ENCODE data around the gene RAP2A. TPM values are rescaled to one million over a fixed set of nuclear protein-coding genes. Genes with fewer than 3 reads are reported as not detected.
A peak's percentile ranks its signal among the peaks of the same experiment; 100 is the strongest.

RAP2A gene
- total and polyA plus RNA-seq, 2 donors from 2014 or later = 7.4 to 25.5 TPM

DNA sequence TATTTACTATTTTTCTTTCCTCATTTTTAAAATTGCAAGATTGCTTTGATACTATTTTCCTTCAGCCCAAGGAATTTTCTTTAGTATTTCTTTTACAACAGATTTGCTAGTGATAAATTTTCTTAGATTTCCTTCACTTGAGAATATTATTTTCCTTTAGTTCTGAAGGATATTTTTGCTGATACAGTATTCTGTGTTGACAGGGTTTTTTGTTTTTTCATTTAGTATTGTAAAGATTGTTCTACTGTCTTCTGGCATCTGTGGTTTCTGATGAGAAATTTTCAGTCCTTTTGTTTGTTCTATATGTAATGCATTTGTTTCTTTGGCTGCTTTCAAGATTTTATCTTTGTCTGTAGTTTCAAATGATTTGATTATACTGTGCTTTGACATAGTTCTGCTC lies 20.7 kb downstream of the RAP2A start:
- TF ChIP-seq, protein P1, sequence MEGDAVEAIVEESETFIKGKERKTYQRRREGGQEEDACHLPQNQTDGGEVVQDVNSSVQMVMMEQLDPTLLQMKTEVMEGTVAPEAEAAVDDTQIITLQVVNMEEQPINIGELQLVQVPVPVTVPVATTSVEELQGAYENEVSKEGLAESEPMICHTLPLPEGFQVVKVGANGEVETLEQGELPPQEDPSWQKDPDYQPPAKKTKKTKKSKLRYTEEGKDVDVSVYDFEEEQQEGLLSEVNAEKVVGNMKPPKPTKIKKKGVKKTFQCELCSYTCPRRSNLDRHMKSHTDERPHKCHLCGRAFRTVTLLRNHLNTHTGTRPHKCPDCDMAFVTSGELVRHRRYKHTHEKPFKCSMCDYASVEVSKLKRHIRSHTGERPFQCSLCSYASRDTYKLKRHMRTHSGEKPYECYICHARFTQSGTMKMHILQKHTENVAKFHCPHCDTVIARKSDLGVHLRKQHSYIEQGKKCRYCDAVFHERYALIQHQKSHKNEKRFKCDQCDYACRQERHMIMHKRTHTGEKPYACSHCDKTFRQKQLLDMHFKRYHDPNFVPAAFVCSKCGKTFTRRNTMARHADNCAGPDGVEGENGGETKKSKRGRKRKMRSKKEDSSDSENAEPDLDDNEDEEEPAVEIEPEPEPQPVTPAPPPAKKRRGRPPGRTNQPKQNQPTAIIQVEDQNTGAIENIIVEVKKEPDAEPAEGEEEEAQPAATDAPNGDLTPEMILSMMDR (IDR thresholded peaks at IDR 0.05; ENCODE audit: borderline replicate concordance, extremely low read depth, insufficient read depth) = no peak
- no peak overlapping the region for H3K27ac ChIP-seq (ENCODE audit: low read depth in 2 of 2, low read length in 2 of 2)
- FAIRE-seq = no peak
- H3K36me3 ChIP-seq (ENCODE audit: control insufficient read depth in 2 of 3, insufficient read depth in 3 of 3, low read length in 3 of 3) = no peaks in the 10 kb centered on the region
- H3K4me3 ChIP-seq (ENCODE audit: low read length in 3 of 3) = no peak overlapping the region
- H3K9me3 ChIP-seq (ENCODE audit: control insufficient read depth in 2 of 3, insufficient read depth in 1 of 3, low read length in 3 of 3) = peaks cover 0 to 3% (median 0%) of the 10 kb centered on the region in 3 donors
- intact Hi-C loops (cut with DNase I) = no loop called here
- no peaks in the 10 kb centered on the region for H3K27me3 ChIP-seq (ENCODE audit: control insufficient read depth, insufficient read depth, low read length)
- H3K4me1 ChIP-seq (ENCODE audit: control insufficient read depth in 2 of 3, insufficient read depth in 2 of 3, low read depth in 1 of 3, low read length in 3 of 3) = peaks cover 0 to 3% (median 0%) of the 10 kb centered on the region in 3 donors
- no peak for DNase-seq
- no peak overlapping the region for H3K9ac ChIP-seq (ENCODE audit: low read length in 3 of 3)

DNA sequence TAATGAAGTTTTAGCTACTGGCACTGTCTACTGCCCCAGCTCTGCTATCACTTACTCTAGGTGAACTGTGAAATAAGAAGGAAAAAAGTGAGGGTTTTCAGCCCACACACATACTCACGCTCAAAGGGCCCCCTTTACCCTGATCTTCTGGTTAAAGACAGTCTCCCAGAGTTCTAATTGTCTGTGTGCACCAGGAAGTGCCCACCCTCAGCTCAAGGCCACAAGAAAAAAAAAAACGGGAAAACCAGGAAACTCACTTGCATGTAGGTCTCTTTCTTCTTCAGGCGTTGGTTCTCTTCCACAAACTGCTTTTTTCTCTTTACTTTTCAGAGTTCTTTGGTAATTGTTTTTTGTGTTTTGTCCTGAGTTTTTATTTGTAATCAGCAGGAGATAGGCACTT lies 22.1 kb downstream of the RAP2A start:
- FAIRE-seq (no peak), DNase-seq (no peak)
- Histone ChIP-seq H3K4me1 (ENCODE audit: control insufficient read depth in 2 of 3, insufficient read depth in 2 of 3, low read depth in 1 of 3, low read length in 3 of 3) (peaks cover 0 to 3% (median 0%) of the 10 kb centered on the region in 3 donors), H3K36me3 (ENCODE audit: control insufficient read depth in 2 of 3, insufficient read depth in 3 of 3, low read length in 3 of 3) (no peaks in the 10 kb centered on the region), H3K27me3 (ENCODE audit: control insufficient read depth, insufficient read depth, low read length) (no peaks in the 10 kb centered on the region), H3K9me3 (ENCODE audit: control insufficient read depth in 2 of 3, insufficient read depth in 1 of 3, low read length in 3 of 3) (peaks cover 0 to 3% (median 0%) of the 10 kb centered on the region in 3 donors), H3K4me3 (ENCODE audit: low read length in 3 of 3) (no peak overlapping the region), H3K9ac (ENCODE audit: low read length in 3 of 3) (no peak overlapping the region), H3K27ac (ENCODE audit: low read depth in 2 of 2, low read length in 2 of 2) (no peak overlapping the region)
- intact Hi-C loops (cut with DNase I) = no loop called here
- TF ChIP-seq, protein P1 (IDR thresholded peaks at IDR 0.05; ENCODE audit: borderline replicate concordance, extremely low read depth, insufficient read depth) = no peak

DNA sequence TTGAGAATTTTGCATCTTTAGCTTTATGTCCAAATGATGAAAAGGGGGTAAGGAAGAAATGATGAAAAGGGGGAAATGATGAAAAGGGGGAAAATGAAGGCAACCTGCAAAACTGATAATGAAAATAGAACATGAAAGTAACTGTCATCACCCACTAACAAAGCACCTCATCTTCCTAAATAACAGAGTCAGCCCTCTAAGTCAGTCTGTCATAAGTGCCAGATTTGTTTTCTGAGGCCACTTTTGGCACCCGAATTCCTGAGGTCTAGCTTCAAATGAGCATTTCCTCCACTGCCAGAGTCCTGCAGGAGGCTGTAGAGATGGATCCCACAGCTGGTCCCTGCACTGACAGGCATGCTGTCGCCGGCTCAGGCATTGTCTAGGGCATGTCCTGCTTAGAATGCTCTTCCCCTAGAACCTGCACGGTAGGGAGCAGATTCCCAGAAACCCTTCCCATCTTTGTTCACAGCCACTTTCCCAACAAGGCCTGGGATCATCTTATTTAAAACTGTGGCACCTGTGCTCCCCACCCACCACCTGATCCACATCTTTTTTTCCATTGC lies 25.3 kb downstream of the RAP2A start:
- Histone ChIP-seq H3K9ac (ENCODE audit: low read length in 3 of 3) (no peak overlapping the region), H3K27ac (ENCODE audit: low read depth in 2 of 2, low read length in 2 of 2) (no peak overlapping the region), H3K9me3 (ENCODE audit: control insufficient read depth in 2 of 3, insufficient read depth in 1 of 3, low read length in 3 of 3) (peaks cover 0 to 2% (median 0%) of the 10 kb centered on the region in 3 donors), H3K4me1 (ENCODE audit: control insufficient read depth in 2 of 3, insufficient read depth in 2 of 3, low read depth in 1 of 3, low read length in 3 of 3) (peaks cover 0 to 3% (median 0%) of the 10 kb centered on the region in 3 donors), H3K36me3 (ENCODE audit: control insufficient read depth in 2 of 3, insufficient read depth in 3 of 3, low read length in 3 of 3) (peaks cover 0 to 2% (median 0%) of the 10 kb centered on the region in 3 donors), H3K4me3 (ENCODE audit: low read length in 3 of 3) (no peak overlapping the region), H3K27me3 (ENCODE audit: control insufficient read depth, insufficient read depth, low read length) (no peaks in the 10 kb centered on the region)
- FAIRE-seq (no peak), DNase-seq (peak in 1 of 5 donors; percentile 40)
- TF ChIP-seq, protein P1 (IDR thresholded peaks at IDR 0.05; ENCODE audit: borderline replicate concordance, extremely low read depth, insufficient read depth) = no peak
- intact Hi-C loops (cut with DNase I) = no loop called here
